Type B pancreatic cell (in vitro differentiated cells): ENCODE measurements around the gene SPIN2A. TPM values are rescaled to one million over a fixed set of nuclear protein-coding genes. Genes with fewer than 3 reads are reported as not detected.
"Not testable (repeated sequence)": the region's sequence is repeated elsewhere in the genome, so short reads cannot be mapped to it uniquely, and the experiment has no call there.

Experiments used
- DNase-seq: peaks from one replicate; pipeline ENCODE4 v3.0.0; 2021; ENCODE audit warnings: mixed read lengths; ENCODE audit not compliant: unreplicated experiment; ENCODE audit errors: extremely low spot score
- H3K27ac Mint-ChIP-seq: 2 replicates; pipeline ENCODE4 v1.8.0; 2021; ENCODE audit warnings: mild to moderate bottlenecking, mixed read lengths
- H3K27me3 Mint-ChIP-seq: 2 replicates; pipeline ENCODE4 v1.8.0; 2021; ENCODE audit warnings: mixed read lengths
- H3K36me3 Mint-ChIP-seq: 2 replicates; pipeline ENCODE4 v1.8.0; 2021; ENCODE audit warnings: mixed read lengths
- H3K4me1 Mint-ChIP-seq: one replicate; pipeline ENCODE4 v1.8.0; 2021; ENCODE audit warnings: mixed read lengths; ENCODE audit not compliant: unreplicated experiment
- H3K4me3 Mint-ChIP-seq: 2 replicates; pipeline ENCODE4 v1.8.0; 2021; ENCODE audit warnings: mild to moderate bottlenecking, mixed read lengths
- H3K9me3 Mint-ChIP-seq: 2 replicates; pipeline ENCODE4 v1.8.0; 2021; ENCODE audit warnings: mixed read lengths
- total RNA-seq: library from RNA; stranded (reverse); gene quantifications from 2 replicates; pipeline ENCODE4 v1.2.1, GENCODE V29; 2021; ENCODE audit warnings: low replicate concordance
- TF ChIP-seq, protein P1 (sequence below): fragments of 200-600 bp; sonication (generic); conservative IDR thresholded peaks from 2 replicates; pipeline ENCODE4 v1.5.0; 2021; ENCODE audit warnings: antibody characterized with exemption, mild to moderate bottlenecking

SPIN2A gene
- total RNA-seq, 1 donor from 2014 or later: 2.6 TPM

DNA sequence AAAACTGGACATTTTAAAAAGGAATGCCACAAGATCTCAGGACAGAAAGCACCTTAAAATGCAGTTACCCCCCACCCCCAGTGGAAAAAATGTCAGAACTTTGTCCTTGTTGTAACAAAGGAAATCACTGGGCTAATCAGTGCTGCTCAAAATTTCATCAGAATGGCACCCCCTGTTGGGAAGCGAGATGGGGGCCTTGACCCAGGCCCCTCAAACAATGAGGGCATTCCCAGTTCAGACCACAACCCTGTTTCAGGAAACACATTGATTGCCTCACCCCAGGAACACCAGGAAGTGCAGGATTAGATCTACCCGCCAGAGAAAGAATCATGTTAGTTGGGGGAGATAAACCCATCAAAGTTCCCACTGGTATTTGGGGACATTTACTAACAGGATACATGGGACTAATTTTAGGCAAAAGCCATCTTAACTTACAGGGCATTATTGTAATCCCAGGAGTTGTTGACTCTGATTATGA is 32.2 kb downstream of the SPIN2A start:
- H3K9me3 Mint-ChIP-seq: no peaks in the 10 kb centered on the region
- TF ChIP-seq, protein P1, sequence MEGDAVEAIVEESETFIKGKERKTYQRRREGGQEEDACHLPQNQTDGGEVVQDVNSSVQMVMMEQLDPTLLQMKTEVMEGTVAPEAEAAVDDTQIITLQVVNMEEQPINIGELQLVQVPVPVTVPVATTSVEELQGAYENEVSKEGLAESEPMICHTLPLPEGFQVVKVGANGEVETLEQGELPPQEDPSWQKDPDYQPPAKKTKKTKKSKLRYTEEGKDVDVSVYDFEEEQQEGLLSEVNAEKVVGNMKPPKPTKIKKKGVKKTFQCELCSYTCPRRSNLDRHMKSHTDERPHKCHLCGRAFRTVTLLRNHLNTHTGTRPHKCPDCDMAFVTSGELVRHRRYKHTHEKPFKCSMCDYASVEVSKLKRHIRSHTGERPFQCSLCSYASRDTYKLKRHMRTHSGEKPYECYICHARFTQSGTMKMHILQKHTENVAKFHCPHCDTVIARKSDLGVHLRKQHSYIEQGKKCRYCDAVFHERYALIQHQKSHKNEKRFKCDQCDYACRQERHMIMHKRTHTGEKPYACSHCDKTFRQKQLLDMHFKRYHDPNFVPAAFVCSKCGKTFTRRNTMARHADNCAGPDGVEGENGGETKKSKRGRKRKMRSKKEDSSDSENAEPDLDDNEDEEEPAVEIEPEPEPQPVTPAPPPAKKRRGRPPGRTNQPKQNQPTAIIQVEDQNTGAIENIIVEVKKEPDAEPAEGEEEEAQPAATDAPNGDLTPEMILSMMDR: no peak
- no peaks in the 10 kb centered on the region for H3K27me3 Mint-ChIP-seq
- no peak overlapping the region for H3K27ac Mint-ChIP-seq
- no peaks in the 10 kb centered on the region for H3K4me1 Mint-ChIP-seq
- DNase-seq: no peak
- H3K36me3 Mint-ChIP-seq: peaks cover 10% of the 10 kb centered on the region
- no peak overlapping the region for H3K4me3 Mint-ChIP-seq

GRCh38 chrX:57104406-57104805 is 32.8 kb downstream of the SPIN2A start:
- H3K4me1 Mint-ChIP-seq: no peaks in the 10 kb centered on the region
- TF ChIP-seq, protein P1: no peak
- DNase-seq: no peak
- no peak overlapping the region for H3K4me3 Mint-ChIP-seq
- no peaks in the 10 kb centered on the region for H3K27me3 Mint-ChIP-seq
- peaks cover 13% of the 10 kb centered on the region for H3K36me3 Mint-ChIP-seq
- peaks cover 3% of the 10 kb centered on the region for H3K9me3 Mint-ChIP-seq
- no peak overlapping the region for H3K27ac Mint-ChIP-seq

DNA sequence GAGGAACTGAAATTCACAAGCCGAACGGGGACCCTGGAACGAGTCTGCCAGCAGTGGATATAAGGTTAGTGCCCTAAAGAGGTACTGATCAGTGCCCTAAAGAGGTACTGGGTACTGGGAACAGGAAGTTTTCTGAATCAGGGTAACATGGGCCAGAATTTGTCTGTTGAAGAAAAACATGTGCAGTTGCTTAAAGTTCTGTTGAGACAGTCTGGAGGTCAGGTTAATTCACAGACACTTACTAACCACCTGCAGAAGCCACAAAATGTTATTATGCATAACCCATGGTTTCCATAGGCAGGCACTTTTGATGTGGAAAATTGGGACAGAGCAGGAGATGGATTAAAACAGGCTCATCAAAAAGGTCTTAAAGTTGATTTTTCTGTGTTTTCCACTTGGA is 33.7 kb downstream of the SPIN2A start:
- H3K4me3 Mint-ChIP-seq: no peak overlapping the region
- TF ChIP-seq, protein P1: no peak
- DNase-seq: no peak
- no peak overlapping the region for H3K27ac Mint-ChIP-seq
- H3K4me1 Mint-ChIP-seq: no peaks in the 10 kb centered on the region
- H3K9me3 Mint-ChIP-seq: peaks cover 5% of the 10 kb centered on the region
- H3K27me3 Mint-ChIP-seq: no peaks in the 10 kb centered on the region
- peaks cover 18% of the 10 kb centered on the region for H3K36me3 Mint-ChIP-seq

- peaks cover 20% of the 10 kb centered on the region for H3K36me3 Mint-ChIP-seq
- H3K9me3 Mint-ChIP-seq, DNase-seq: not testable (repeated sequence)
Measured at GRCh38 chrX:57102918-57103317, 34.3 kb downstream of the SPIN2A start.

More at GRCh38 chrX:57102918-57103317, 34.3 kb downstream of the SPIN2A start:
- H3K4me1 Mint-ChIP-seq, H3K4me3 Mint-ChIP-seq, H3K27me3 Mint-ChIP-seq, H3K27ac Mint-ChIP-seq: not testable (repeated sequence)

Other genes starting within 250 kb of the SPIN2A start
- 15.8 and 16.0 TPM in 2 replicates for gene SPIN3, start 141.9 kb downstream of the SPIN2A start, total RNA-seq
- 12.0 and 16.4 TPM in 2 replicates for gene SPIN2B, start 15.8 kb downstream of the SPIN2A start, total RNA-seq
- 5.8 and 9.3 TPM in 2 replicates for gene FAAH2, start 149.3 kb upstream of the SPIN2A start, total RNA-seq